CD4-positive, alpha-beta T cell treated with Interleukin-15 for 1 hour (primary cell): ENCODE data around the gene TRIM23.
"Not testable (repeated sequence)": the region's sequence is repeated elsewhere in the genome, so short reads cannot be mapped to it uniquely, and the experiment has no call there.

Experiments used
- DNase-seq: peaks from one replicate; pipeline ENCODE4 v3.0.0-alpha.2; 2020

Gene TRIM23

GRCh38 chr5:65624025-65624570 is at the start of gene TRIM23:
Gene TRIM23 (minus strand): TSS chr5:65624333. CDS start chr5:65624274, 59 bp downstream.
- peak; percentile 93 for DNase-seq

GRCh38 chr5:65672796-65673195 is 48.7 kb upstream of the TRIM23 start:
- no peak for DNase-seq

- DNase-seq, result no peak
Measured at GRCh38 chr5:65668696-65669095, 44.6 kb upstream of the TRIM23 start.

GRCh38 chr5:65663804-65664521 is 39.8 kb upstream of the TRIM23 start:
- no peak for DNase-seq

GRCh38 chr5:65654713-65655112 is 30.6 kb upstream of the TRIM23 start:
- DNase-seq, result no peak

GRCh38 chr5:65651144-65651543 is 27.0 kb upstream of the TRIM23 start:
- no peak for DNase-seq

GRCh38 chr5:65647941-65648340 is 23.8 kb upstream of the TRIM23 start:
- DNase-seq, result no peak

GRCh38 chr5:65646938-65647337 is 22.8 kb upstream of the TRIM23 start:
- no peak for DNase-seq

- no peak for DNase-seq
Measured at GRCh38 chr5:65640240-65640639, 16.1 kb upstream of the TRIM23 start.

- no peak for DNase-seq
Measured at GRCh38 chr5:65630981-65631380, 6.8 kb upstream of the TRIM23 start.

- no peak for DNase-seq
Measured at GRCh38 chr5:65625743-65626142, 1.6 kb upstream of the TRIM23 start.

- DNase-seq, result peak; percentile 87
Measured at GRCh38 chr5:65624571-65625555, 730 bp upstream of the TRIM23 start, which contains the start of the genes SHLD3 and TRAPPC13. Gene SHLD3 (plus strand): TSS chr5:65625027. CDS start chr5:65629588, 4,561 bp downstream. Gene TRAPPC13 (plus strand): TSS chr5:65625027. CDS start chr5:65625061, 34 bp downstream.

- no peak for DNase-seq
Measured at GRCh38 chr5:65623482-65623881, 651 bp downstream of the TRIM23 start.

- DNase-seq, result not testable (repeated sequence)
Measured at GRCh38 chr5:65621961-65622360, 2.2 kb downstream of the TRIM23 start.

- no peak for DNase-seq
Measured at GRCh38 chr5:65620021-65620420, 4.1 kb downstream of the TRIM23 start.

GRCh38 chr5:65612298-65612907 is 11.7 kb downstream of the TRIM23 start:
- DNase-seq, result no peak

- no peak for DNase-seq
Measured at GRCh38 chr5:65611524-65611923, 12.6 kb downstream of the TRIM23 start.

GRCh38 chr5:65601761-65602160 is 22.4 kb downstream of the TRIM23 start:
- not testable (repeated sequence) for DNase-seq

- no peak for DNase-seq
Measured at GRCh38 chr5:65588694-65589093, 35.4 kb downstream of the TRIM23 start.

GRCh38 chr5:65577141-65577540 is 47.0 kb downstream of the TRIM23 start:
- no peak for DNase-seq

- DNase-seq, result no peak
Measured at GRCh38 chr5:65570598-65571226, 53.4 kb downstream of the TRIM23 start.

GRCh38 chr5:65566505-65566904 is 57.6 kb downstream of the TRIM23 start:
- DNase-seq, result no peak
